Measurements from ENCODE around the gene EGFR.

The EGFR gene

DNA sequence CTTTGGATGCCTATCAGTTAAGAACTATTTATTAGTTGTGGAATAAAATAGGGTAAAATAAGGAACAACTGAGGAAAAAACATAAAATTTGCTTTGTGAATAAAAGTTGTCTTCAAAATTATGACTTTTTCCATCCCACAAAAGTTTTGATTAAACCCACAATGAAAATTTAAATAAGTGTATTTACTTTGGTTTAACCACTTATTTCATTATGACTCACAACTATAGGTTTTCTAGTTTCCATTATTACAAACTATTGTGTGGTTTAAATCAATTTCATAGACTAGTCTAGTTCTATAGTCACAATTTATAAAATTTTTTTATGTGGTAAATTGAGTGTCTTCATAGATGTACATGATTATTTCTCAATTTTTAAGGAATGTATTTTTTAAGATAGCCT, 116.6 kb downstream of the EGFR start:
- Histone ChIP-seq H3K27ac (ENCODE audit: low read length) (no peak overlapping the region), H3K4me1 (ENCODE audit: control insufficient read depth, low read depth, low read length) (peaks cover 4% of the 10 kb centered on the region), H3K9me3 (ENCODE audit: control insufficient read depth, low read depth, low read length) (no peaks in the 10 kb centered on the region), H3K36me3 (ENCODE audit: control insufficient read depth, low read depth, low read length) (no peaks in the 10 kb centered on the region), H3K9ac (ENCODE audit: low read length) (no peak overlapping the region), H3K4me3 (ENCODE audit: low read length) (no peak overlapping the region), H3K27me3 (ENCODE audit: control insufficient read depth, insufficient read depth, low read length) (no peaks in the 10 kb centered on the region)

- Histone ChIP-seq H3K27ac (ENCODE audit: low read length) (no peak overlapping the region), H3K36me3 (ENCODE audit: control insufficient read depth, low read depth, low read length) (no peaks in the 10 kb centered on the region), H3K9ac (ENCODE audit: low read length) (no peak overlapping the region), H3K4me1 (ENCODE audit: control insufficient read depth, low read depth, low read length) (no peaks in the 10 kb centered on the region), H3K9me3 (ENCODE audit: control insufficient read depth, low read depth, low read length) (no peaks in the 10 kb centered on the region), H3K27me3 (ENCODE audit: control insufficient read depth, insufficient read depth, low read length) (no peaks in the 10 kb centered on the region), H3K4me3 (ENCODE audit: low read length) (no peak overlapping the region)
Measured at GRCh38 chr7:55138663-55139062, 119.8 kb downstream of the EGFR start.

DNA sequence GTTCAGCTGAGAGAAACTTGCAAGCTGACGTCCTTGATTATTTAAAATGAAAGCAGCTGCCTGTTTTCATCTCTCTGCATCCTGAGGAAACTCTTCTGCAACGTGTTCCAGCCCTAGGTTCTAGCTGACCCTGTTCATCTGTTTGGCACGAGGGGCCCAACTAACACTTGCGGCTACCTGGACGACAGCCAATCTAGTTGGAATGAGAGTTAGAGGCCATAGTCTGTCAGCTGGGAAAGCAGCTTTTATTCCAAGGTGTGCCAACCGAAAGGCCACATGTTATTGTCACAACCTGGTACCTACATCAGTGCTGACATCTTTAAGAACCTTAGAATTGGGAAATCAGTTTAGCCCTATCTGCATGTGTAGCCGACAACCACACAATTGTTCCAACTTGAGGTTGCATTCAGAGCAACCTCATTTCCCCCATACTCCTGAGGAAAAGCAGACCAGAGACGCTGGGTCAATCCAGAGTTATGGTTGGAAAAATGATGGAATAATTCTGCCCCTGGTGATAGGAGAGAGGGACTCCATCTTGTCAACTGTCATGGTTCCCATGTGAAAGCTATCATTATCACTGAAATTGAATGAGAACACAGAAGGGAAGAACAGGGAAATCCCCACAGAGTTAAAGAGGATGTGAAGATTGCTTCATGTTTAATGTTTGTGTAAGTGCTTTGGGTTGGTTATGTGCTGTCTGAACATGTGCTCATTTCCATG, 121.6 kb downstream of the EGFR start:
- H3K9ac ChIP-seq (ENCODE audit: low read length), result no peak overlapping the region
- H3K27ac ChIP-seq (ENCODE audit: low read length), result no peak overlapping the region
- no peaks in the 10 kb centered on the region for H3K36me3 ChIP-seq (ENCODE audit: control insufficient read depth, low read depth, low read length)
- no peaks in the 10 kb centered on the region for H3K27me3 ChIP-seq (ENCODE audit: control insufficient read depth, insufficient read depth, low read length)
- H3K9me3 ChIP-seq (ENCODE audit: control insufficient read depth, low read depth, low read length), result no peaks in the 10 kb centered on the region
- no peak overlapping the region for H3K4me3 ChIP-seq (ENCODE audit: low read length)
- H3K4me1 ChIP-seq (ENCODE audit: control insufficient read depth, low read depth, low read length), result no peaks in the 10 kb centered on the region

- no peak overlapping the region for H3K27ac ChIP-seq (ENCODE audit: low read length)
- no peaks in the 10 kb centered on the region for H3K36me3 ChIP-seq (ENCODE audit: control insufficient read depth, low read depth, low read length)
- H3K9ac ChIP-seq (ENCODE audit: low read length), result no peak overlapping the region
Measured at GRCh38 chr7:55140941-55141278, 122.1 kb downstream of the EGFR start.

GRCh38 chr7:55142919-55143600, 124.2 kb downstream of the EGFR start:
- no peaks in the 10 kb centered on the region for H3K36me3 ChIP-seq (ENCODE audit: control insufficient read depth, low read depth, low read length)
- no peaks in the 10 kb centered on the region for H3K9me3 ChIP-seq (ENCODE audit: control insufficient read depth, low read depth, low read length)
- no peak overlapping the region for H3K27ac ChIP-seq (ENCODE audit: low read length)
- H3K4me3 ChIP-seq (ENCODE audit: low read length), result no peak overlapping the region
- no peaks in the 10 kb centered on the region for H3K27me3 ChIP-seq (ENCODE audit: control insufficient read depth, insufficient read depth, low read length)
- H3K9ac ChIP-seq (ENCODE audit: low read length), result no peak overlapping the region
- H3K4me1 ChIP-seq (ENCODE audit: control insufficient read depth, low read depth, low read length), result no peaks in the 10 kb centered on the region

More at GRCh38 chr7:55140941-55141278, 122.1 kb downstream of the EGFR start:
- H3K27me3 ChIP-seq (ENCODE audit: control insufficient read depth, insufficient read depth, low read length), result no peaks in the 10 kb centered on the region
- H3K4me3 ChIP-seq (ENCODE audit: low read length), result no peak overlapping the region
- no peaks in the 10 kb centered on the region for H3K9me3 ChIP-seq (ENCODE audit: control insufficient read depth, low read depth, low read length)
- no peaks in the 10 kb centered on the region for H3K4me1 ChIP-seq (ENCODE audit: control insufficient read depth, low read depth, low read length)

DNA sequence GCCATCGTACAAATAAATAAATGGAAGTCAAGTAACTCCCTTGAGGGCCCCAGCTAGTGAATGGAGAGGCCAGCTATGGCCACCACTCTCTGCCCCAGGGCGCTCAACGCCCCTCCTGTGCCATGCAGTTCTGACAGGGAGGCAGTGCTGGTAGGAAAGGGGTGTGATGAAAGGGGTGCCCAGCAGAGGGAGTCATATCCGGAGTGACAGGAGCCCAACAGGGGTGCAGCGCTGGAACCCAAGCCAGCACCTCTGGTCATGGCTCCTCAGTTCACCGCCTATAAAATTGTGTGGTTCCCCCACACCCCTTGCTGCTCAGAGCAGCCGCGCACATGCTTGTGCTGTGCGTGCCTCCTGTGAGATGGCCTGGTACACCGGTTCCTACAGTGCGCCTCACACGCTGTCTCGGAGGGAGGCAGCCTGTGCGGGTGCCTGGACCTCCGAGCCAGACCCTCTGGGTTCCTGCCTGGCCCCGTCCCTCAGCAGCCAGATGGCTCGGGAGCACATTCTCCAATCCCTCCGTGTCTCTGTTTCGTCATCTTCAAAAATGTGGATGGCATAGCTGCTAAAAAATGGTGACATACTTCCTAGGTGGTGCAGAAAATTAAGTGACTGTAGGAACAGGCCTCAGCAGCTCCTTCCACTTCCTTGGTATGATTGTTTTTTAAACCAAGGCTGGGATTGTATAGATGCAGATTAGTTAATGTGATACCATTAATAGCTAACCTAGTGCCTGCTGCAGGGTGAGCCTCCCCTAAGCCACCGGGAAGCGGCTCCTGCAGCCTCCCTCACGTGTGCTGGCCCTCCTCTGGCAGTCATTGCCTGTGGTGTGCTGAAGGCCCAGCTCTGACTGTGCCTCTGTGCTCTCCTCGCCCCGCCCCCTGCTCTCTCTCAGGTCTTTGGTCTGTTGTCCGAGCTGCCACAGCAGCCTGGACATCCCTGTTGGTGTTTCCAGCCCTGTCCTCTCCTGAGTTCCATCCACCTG, 125.8 kb downstream of the EGFR start:
- Histone ChIP-seq H3K9ac (ENCODE audit: low read length) (no peak overlapping the region), H3K36me3 (ENCODE audit: control insufficient read depth, low read depth, low read length) (no peaks in the 10 kb centered on the region), H3K4me1 (ENCODE audit: control insufficient read depth, low read depth, low read length) (no peaks in the 10 kb centered on the region), H3K4me3 (ENCODE audit: low read length) (no peak overlapping the region), H3K27me3 (ENCODE audit: control insufficient read depth, insufficient read depth, low read length) (no peaks in the 10 kb centered on the region), H3K9me3 (ENCODE audit: control insufficient read depth, low read depth, low read length) (no peaks in the 10 kb centered on the region), H3K27ac (ENCODE audit: low read length) (no peak overlapping the region)

DNA sequence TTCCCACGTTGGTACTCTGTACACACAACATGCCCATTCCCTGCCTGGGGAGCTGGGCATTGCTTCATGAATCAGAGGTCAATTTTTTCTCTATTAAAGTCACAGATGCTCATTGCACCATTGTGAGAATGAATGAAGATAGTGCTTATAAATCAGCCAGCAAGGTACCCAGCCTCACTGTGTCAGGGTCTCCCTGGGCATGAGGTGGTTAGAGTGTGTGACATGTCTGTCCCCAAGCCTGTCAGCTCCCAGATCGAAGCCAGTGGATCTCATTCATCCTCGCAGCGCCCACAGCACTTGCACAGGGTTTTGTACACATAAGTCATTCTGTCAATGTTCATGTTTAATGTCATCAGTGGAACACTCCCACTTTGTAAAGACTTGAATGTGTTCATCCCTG, 126.8 kb downstream of the EGFR start:
- Histone ChIP-seq H3K27me3 (ENCODE audit: control insufficient read depth, insufficient read depth, low read length) (no peaks in the 10 kb centered on the region), H3K9me3 (ENCODE audit: control insufficient read depth, low read depth, low read length) (no peaks in the 10 kb centered on the region), H3K27ac (ENCODE audit: low read length) (no peak overlapping the region), H3K4me3 (ENCODE audit: low read length) (no peak overlapping the region), H3K4me1 (ENCODE audit: control insufficient read depth, low read depth, low read length) (no peaks in the 10 kb centered on the region), H3K36me3 (ENCODE audit: control insufficient read depth, low read depth, low read length) (no peaks in the 10 kb centered on the region), H3K9ac (ENCODE audit: low read length) (no peak overlapping the region)

- H3K4me3 ChIP-seq (ENCODE audit: low read length), result no peak overlapping the region
- H3K36me3 ChIP-seq (ENCODE audit: control insufficient read depth, low read depth, low read length), result no peaks in the 10 kb centered on the region
- no peak overlapping the region for H3K27ac ChIP-seq (ENCODE audit: low read length)
- no peak overlapping the region for H3K9ac ChIP-seq (ENCODE audit: low read length)
- H3K4me1 ChIP-seq (ENCODE audit: control insufficient read depth, low read depth, low read length), result no peaks in the 10 kb centered on the region
- no peaks in the 10 kb centered on the region for H3K27me3 ChIP-seq (ENCODE audit: control insufficient read depth, insufficient read depth, low read length)
- H3K9me3 ChIP-seq (ENCODE audit: control insufficient read depth, low read depth, low read length), result no peaks in the 10 kb centered on the region
Measured at GRCh38 chr7:55147101-55147500, 128.3 kb downstream of the EGFR start.

DNA sequence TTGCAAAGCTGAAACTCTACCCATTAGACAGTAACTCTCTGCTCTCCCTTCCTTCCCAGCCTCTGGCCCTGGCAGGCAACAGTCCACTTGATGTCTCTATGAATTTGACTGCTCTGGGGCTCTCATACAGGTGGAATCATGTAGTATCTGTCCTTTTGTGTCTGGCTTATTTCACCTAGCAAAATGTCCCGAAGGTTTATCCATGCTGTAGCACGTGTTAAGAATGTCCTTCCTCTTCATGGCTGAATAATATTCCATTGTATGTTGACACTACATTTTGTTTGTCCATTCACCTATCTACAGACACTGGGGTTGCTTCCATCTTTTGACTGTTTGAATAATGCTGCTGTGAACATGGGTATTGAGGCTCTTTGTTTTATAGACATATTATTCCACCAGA, 128.9 kb downstream of the EGFR start:
- H3K36me3 ChIP-seq (ENCODE audit: control insufficient read depth, low read depth, low read length), result no peaks in the 10 kb centered on the region
- H3K4me3 ChIP-seq (ENCODE audit: low read length), result no peak overlapping the region
- no peak overlapping the region for H3K9ac ChIP-seq (ENCODE audit: low read length)
- no peaks in the 10 kb centered on the region for H3K9me3 ChIP-seq (ENCODE audit: control insufficient read depth, low read depth, low read length)
- H3K27ac ChIP-seq (ENCODE audit: low read length), result no peak overlapping the region
- no peaks in the 10 kb centered on the region for H3K4me1 ChIP-seq (ENCODE audit: control insufficient read depth, low read depth, low read length)
- no peaks in the 10 kb centered on the region for H3K27me3 ChIP-seq (ENCODE audit: control insufficient read depth, insufficient read depth, low read length)

DNA sequence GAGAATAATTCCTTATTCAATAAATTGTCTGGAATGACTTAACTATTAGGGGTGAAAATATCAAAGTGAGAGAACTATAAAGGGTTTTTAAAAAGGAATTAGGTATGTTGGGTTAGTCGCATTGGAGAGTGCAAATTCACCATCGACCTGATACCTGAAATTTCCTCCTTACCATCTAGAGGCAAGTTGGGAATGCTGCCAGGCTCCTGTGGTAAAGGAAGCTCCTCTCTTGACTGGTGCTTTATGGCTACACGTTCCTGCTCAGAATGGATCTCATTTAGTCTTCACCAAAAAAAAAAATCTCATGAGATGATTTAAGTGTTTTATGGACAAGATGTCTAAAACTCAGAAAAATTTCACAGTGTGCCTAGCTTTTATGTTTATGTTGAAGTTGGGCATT, 129.8 kb downstream of the EGFR start:
- Histone ChIP-seq H3K9me3 (ENCODE audit: control insufficient read depth, low read depth, low read length) (no peaks in the 10 kb centered on the region), H3K27ac (ENCODE audit: low read length) (no peak overlapping the region), H3K4me3 (ENCODE audit: low read length) (no peak overlapping the region), H3K36me3 (ENCODE audit: control insufficient read depth, low read depth, low read length) (no peaks in the 10 kb centered on the region), H3K4me1 (ENCODE audit: control insufficient read depth, low read depth, low read length) (no peaks in the 10 kb centered on the region), H3K9ac (ENCODE audit: low read length) (no peak overlapping the region), H3K27me3 (ENCODE audit: control insufficient read depth, insufficient read depth, low read length) (no peaks in the 10 kb centered on the region)

- Histone ChIP-seq H3K27ac (ENCODE audit: low read length) (no peak overlapping the region), H3K27me3 (ENCODE audit: control insufficient read depth, insufficient read depth, low read length) (no peaks in the 10 kb centered on the region), H3K4me3 (ENCODE audit: low read length) (no peak overlapping the region), H3K9me3 (ENCODE audit: control insufficient read depth, low read depth, low read length) (no peaks in the 10 kb centered on the region), H3K9ac (ENCODE audit: low read length) (no peak overlapping the region), H3K36me3 (ENCODE audit: control insufficient read depth, low read depth, low read length) (no peaks in the 10 kb centered on the region), H3K4me1 (ENCODE audit: control insufficient read depth, low read depth, low read length) (no peaks in the 10 kb centered on the region)
Measured at GRCh38 chr7:55149001-55149400, 130.2 kb downstream of the EGFR start.

Measured in iPS-18a (cell line).